NCI-H510A treated with DMSO at 0.1 percent for 48 hours (cell line): Measurements from ENCODE around the gene ADGRE3.
"Not testable (repeated sequence)": the region's sequence is repeated elsewhere in the genome, so short reads cannot be mapped to it uniquely, and the experiment has no call there.

Source experiments
- DNase-seq: peaks from one replicate; lab custom pipeline; 2025; lab: John Stamatoyannopoulos, UW

ADGRE3 gene

DNA sequence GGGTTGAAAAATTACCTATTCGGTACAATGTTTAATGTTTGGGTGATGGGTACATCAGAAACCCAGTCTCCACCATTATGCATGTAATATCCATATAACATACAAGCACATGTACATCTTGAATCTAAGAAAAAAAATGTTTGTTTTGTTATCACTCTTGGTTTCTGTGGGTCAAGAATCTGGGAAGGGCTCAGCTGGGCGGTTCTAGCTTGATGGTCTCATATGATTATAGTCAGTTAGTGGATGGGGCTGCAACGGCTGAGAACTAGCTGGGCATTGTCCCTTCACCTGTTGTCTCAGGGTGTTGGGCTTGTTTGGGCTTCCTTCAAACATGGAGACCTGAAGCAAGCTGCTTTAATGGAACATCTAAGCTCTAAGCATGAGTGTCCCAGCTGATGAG, 4.7 kb downstream of the ADGRE3 start:
- no peak for DNase-seq

- DNase-seq = no peak
Observed at GRCh38 chr19:14661372-14661924, 13.2 kb downstream of the ADGRE3 start.

- no peak for DNase-seq
Observed at GRCh38 chr19:14659874-14660489, 14.7 kb downstream of the ADGRE3 start.

DNA sequence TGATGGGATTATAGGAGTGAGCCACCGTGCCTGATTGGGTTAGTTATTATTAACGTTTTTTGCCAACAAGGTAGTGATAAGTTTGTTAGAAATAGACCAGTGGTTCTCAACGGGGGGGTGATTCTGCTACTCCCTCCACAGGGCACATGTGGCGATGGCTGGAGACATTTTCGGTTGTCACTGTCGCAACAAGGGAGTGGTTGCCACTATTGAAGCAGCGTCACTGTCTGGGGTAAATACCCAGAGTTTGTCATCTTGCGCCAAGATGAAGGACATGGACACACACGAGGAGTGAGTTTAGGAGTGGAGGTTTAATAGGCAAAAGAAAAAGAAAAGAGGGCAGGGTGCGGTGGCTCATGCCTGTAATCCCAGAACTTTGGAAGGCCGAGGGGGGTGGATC, 18.9 kb downstream of the ADGRE3 start:
- no peak for DNase-seq

DNA sequence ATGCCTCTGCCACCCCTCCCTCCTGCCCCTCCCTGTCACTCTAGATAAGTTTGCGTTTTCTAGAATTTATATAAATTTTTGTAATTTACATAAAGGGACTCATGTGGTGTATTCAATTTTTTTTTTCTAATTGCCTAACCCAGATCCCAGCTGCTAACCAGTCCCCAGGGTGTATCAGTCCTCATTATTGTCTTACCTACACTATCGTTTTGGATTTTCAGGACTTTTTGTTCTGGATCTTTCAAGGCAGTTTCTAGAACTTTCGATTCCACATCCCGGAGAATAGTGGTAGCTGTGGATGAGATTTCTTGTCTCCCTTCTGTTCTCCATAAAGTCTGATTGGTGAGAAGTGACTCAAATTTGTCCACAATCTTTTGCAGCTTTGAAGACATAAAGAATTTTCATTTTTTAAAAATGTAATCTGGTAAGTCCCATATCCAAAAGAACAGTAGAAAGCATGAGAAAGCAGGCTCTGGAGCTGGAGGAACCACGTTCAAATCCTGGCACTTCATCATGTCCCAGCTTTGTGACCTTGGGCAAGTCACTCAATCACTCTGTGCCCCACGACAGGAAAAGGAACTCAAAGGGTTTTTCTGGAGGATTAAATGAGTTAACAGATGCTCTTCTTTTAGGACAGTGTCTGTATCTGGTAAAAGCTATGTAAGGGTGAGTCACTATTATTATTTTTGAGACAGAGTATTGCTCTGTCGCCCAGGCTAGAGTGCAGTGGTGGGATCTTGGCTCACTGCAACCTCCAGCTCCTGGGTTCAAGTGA, 19.7 kb downstream of the ADGRE3 start:
- DNase-seq = no peak

GRCh38 chr19:14650161-14650560, 24.5 kb downstream of the ADGRE3 start:
- DNase-seq = no peak

GRCh38 chr19:14649020-14649419, 25.6 kb downstream of the ADGRE3 start:
- DNase-seq = no peak

GRCh38 chr19:14648506-14648905, 26.1 kb downstream of the ADGRE3 start:
- DNase-seq = no peak

DNA sequence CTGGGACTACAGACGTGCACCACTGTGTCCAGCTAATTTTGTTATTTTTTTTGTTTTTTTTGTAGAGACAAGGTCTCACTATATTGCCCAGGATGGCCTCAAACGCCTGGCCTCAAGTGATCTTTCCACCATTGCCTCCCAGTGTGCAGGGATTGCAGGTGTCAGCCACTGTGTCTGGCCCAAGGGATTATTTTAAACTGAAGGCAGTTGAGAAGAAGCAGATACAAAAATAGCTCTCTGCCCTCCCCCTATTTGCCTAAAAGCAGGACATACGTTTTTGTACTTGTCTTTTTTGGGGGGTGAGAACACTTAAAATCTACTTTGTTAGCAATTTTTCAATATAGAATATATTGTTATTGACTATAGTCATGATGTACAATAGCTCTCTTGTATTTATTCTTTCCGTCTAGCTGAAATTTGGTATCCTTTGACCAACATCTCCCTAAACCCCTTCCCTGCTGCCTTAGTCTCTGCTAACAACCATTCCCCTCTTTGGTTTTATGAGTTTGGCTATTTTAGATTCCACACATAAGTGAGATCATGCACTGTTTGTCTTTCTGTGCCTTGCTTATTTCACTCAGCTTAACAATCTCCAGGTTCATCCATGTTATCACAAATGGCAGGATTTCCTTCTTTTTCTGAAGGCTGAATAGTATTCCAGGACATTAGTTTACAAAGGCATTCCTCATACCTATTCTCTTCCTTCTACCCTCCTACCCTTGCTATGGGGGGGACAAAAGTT, 34.9 kb downstream of the ADGRE3 start:
- DNase-seq = no peak

DNA sequence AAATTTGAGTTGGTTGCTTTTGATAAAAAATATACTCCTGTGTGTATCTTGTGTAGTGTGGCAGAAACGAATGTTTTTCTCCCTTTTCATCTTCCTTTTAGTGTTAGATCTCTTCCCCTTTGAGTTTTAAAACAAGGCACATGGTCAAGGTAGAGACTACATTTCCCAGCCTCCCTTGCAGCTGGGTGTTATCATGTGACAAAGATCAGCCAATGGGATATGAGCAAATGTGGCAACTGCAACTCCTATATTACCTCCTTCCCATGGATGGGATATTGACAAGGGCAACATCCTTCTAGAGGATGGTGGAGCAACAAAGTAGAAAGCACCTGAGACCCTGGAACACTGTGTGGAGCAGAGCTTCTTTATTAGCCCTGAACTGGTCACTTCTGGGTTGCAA, 42.4 kb downstream of the ADGRE3 start:
- no peak for DNase-seq

DNA sequence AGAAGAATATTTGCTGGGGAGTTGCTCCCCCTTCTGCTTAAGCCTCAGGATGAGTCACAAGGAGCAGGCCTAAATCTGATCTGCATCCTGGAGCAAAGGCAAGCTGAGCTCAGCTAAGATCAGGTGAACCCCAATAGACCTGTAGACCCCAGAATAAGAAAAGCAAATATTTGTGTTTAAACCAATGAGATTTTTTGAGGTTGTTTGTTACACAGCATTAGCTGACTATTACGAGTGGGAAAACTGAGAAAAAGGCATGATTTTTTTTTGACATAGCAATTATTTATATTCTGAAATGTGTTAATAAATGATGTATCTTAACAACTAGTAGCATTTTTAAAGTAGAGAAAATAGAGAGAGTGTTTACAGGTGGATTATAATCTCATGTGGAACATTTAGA, 45.1 kb downstream of the ADGRE3 start:
- no peak for DNase-seq

- not testable (repeated sequence) for DNase-seq
Observed at GRCh38 chr19:14624491-14624890, 50.2 kb downstream of the ADGRE3 start.

GRCh38 chr19:14619404-14619803, 55.2 kb downstream of the ADGRE3 start:
- no peak for DNase-seq

DNA sequence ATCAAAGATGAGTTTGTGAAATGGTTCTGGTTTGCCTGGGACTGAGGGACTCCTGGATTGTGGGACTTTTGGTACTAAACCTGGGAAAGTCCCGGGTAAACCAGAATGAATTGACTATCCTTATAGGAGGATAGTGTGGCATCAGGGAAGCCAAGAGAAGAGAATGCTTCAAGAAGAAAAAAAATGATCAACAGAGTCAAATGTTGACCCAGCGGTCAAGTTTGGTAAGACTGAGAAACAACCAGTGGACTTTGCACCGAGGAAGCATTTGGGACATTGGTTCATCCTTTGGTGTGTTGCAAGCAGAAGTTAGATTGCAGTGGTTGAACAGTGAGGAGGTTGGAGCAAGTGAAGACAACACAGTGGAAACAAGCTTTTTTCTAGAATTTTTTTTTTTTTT, 58.2 kb downstream of the ADGRE3 start:
- DNase-seq = no peak

GRCh38 chr19:14615623-14616022, 59.0 kb downstream of the ADGRE3 start:
- no peak for DNase-seq

DNA sequence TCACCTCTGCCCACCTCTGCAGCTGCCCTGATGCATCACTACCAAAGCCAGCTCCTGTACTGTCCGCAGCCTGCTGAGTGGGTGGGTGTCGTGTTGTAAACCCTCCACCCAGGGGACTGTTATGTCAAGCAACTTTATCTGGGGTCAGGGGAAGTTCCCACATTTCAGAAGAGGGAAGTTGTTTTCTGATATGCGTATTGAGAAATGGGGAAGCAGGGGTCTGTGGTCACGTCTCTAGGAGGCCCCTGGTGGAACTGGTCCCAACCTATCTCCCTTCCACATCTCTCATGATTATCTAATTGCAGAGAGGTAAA, 60.6 kb downstream of the ADGRE3 start:
- DNase-seq = no peak

GRCh38 chr19:14613399-14614098, 61.1 kb downstream of the ADGRE3 start:
- DNase-seq = not testable (repeated sequence)

DNA sequence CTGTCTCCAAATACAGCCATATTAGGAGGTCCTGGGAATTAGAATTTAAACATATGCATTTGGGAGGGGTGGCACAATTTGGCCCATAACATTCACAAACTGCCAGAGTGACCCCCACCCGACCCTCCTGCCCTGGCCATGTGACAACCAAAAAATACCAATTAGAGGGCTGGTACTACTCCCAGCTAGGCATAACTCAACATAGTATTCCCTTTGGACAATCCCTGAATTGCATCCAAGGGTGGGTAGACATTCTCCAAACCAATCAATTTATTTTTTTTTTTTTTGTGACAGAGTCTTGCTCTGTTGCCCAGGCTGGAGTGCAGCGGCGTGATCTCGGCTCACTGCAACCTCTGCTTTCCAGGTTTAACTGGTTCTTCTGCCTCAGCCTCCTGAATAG, 62.0 kb downstream of the ADGRE3 start:
- DNase-seq = no peak

DNA sequence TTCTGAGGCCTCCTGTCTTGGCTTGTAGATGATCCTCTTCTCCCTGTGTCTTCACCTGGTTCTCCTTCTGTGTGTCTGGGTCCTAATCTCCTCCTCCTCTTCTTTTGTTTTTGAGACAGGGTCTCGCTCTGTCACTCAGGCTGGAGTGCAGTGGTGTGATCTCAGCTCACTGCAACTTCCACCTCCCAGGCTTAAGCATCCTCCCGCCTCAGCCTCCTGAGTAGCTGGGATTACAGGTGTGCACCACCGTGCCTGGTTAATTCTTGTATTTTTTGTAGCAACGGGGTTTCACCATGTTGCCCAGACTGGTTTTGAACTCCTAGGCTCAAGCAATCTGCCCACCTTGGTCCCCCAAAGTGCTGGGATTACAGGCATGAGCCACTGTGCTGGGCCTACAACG, 62.4 kb downstream of the ADGRE3 start:
- DNase-seq = not testable (repeated sequence)

DNA sequence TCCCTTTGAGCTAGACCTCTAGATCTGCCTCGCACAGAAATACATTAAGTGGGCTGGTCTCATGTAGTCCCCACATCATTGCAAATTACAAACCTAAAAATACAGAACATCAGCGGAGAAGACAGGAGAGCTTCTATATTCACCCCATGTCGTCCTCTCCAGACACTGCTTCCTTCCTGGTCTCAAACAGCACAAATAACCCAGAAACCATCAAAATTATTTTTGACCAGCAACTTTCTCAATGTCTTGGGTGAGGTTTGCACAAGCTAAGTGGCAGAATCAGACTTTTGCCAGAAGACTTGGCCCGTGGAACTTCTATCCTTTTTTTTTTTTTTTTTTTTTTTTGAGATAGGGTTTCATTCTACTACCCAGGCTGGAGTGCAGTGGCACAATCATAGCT, 63.6 kb downstream of the ADGRE3 start:
- no peak for DNase-seq

DNA sequence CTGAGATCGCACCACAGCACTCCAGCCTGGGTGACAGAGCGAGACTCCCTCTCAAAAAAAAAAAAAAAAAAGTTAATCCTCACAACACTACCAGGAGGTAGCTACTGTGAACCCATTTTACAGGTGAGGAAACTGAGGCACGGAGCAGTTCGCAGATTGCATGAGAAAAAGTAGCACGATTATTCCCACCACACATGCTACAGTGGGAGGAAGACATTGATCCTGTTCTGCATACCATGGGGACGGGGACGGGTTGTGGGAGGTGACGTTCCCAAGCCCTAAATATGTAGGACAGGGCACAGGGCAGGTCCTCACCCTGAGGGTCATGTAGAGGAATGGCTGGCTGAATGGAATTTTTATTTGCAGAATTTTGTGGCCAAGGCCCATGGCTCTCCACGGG, 68.0 kb downstream of the ADGRE3 start:
- DNase-seq = no peak

DNA sequence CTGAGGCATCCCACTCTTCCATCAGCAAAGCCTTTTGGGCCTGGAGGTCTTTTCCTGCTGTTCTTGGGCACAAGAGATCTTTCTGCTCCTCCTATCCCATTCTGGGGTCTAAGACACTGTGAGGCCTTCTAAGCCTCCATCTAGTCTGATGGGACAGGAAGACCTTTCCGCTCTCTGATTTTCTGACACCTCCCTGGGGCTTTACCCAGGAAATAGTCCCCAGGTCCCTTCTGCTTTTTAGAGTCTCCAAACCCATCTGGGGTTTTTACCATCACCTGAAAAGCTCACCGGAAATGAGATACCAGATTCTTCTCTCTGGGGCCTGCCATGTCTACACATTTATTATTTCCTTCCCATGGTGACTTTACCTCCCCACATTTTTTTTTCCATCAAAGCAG, 70.7 kb downstream of the ADGRE3 start:
- no peak for DNase-seq
